Keratinocyte (primary cell): ENCODE data around the gene NGDN. TPM values are rescaled to one million over a fixed set of nuclear protein-coding genes. Genes with fewer than 3 reads are reported as not detected.

Experiments used
- DNase-seq: peaks from one replicate; pipeline ENCODE4 v3.0.0-alpha.2; 2011; ENCODE audit warnings: low read depth, missing footprints, low spot score
- FAIRE-seq: peaks from 2 replicates; lab custom pipeline; 2011; peaks lifted over from hg19 to GRCh38; lab: Jason Lieb, UNC
- H2AFZ ChIP-seq: 2 replicates; pipeline ENCODE4 v1.6.0; 2012; ENCODE audit warnings: low read length, control low read depth, inconsistent platforms; ENCODE audit not compliant: control insufficient read depth
- H3K27ac ChIP-seq: 2 replicates; pipeline ENCODE4 v1.5.1; 2011; ENCODE audit warnings: low read length; ENCODE audit not compliant: control insufficient read depth, insufficient read depth
- H3K27me3 ChIP-seq: 3 replicates; pipeline ENCODE4 v1.6.0; 2011; ENCODE audit warnings: low read length; ENCODE audit not compliant: control insufficient read depth, insufficient read depth; ENCODE audit errors: extremely low read depth
- H3K36me3 ChIP-seq, 2 experiments: 2 replicates in 1 of 2; 3 replicates in 1 of 2; pipeline ENCODE4 v1.5.1; 2011; ENCODE audit warnings: low read length in 2 of 2, mild to moderate bottlenecking in 1 of 2; ENCODE audit not compliant: control insufficient read depth in 2 of 2, insufficient read depth in 2 of 2; ENCODE audit errors: extremely low read depth in 1 of 2
- H3K4me1 ChIP-seq: 3 replicates; pipeline ENCODE4 v1.5.1; 2011; ENCODE audit warnings: low read length; ENCODE audit not compliant: control insufficient read depth, insufficient read depth; ENCODE audit errors: extremely low read depth
- H3K4me2 ChIP-seq: 3 replicates; pipeline ENCODE4 v1.6.0; 2011; ENCODE audit warnings: low read depth, low read length; ENCODE audit not compliant: control insufficient read depth, insufficient read depth; ENCODE audit errors: extremely low read depth
- H3K4me3 ChIP-seq, 3 experiments: fragments of 200-600 bp in 1 of 3; sonication (generic) in 1 of 3; 2 replicates in 2 of 3; 3 replicates in 1 of 3; pipeline ENCODE4 v1.5.1; 2011 to 2016; ENCODE audit warnings: low read length in 3 of 3, mild to moderate bottlenecking in 3 of 3, control low read depth in 2 of 3, inconsistent platforms in 1 of 3, low read depth in 1 of 3, mixed read lengths in 1 of 3, mixed run types in 1 of 3, moderate library complexity in 1 of 3; ENCODE audit not compliant: control insufficient read depth in 2 of 3, insufficient read depth in 2 of 3; ENCODE audit errors: extremely low read depth in 1 of 3
- H3K79me2 ChIP-seq: 2 replicates; pipeline ENCODE4 v1.6.0; 2012; ENCODE audit warnings: low read length; ENCODE audit not compliant: control insufficient read depth, insufficient read depth
- H3K9ac ChIP-seq: 3 replicates; pipeline ENCODE4 v1.6.0; 2011; ENCODE audit warnings: low read length; ENCODE audit not compliant: control insufficient read depth, insufficient read depth; ENCODE audit errors: extremely low read depth
- H3K9me1 ChIP-seq: 3 replicates; pipeline ENCODE4 v1.6.0; 2011; ENCODE audit warnings: low read length; ENCODE audit not compliant: control insufficient read depth, insufficient read depth; ENCODE audit errors: extremely low read depth
- H3K9me3 ChIP-seq: 2 replicates; pipeline ENCODE4 v1.5.1; 2012; ENCODE audit warnings: low read depth, low read length; ENCODE audit not compliant: control insufficient read depth
- H4K20me1 ChIP-seq: 3 replicates; pipeline ENCODE4 v1.6.0; 2011; ENCODE audit warnings: low read length; ENCODE audit not compliant: control insufficient read depth, insufficient read depth; ENCODE audit errors: extremely low read depth
- EZH2 ChIP-seq: IDR thresholded peaks from one replicate; pipeline ENCODE4 v1.6.1; 2012; ENCODE audit warnings: inconsistent platforms, mild to moderate bottlenecking, low read length, moderate library complexity
- dilution Hi-C: fragments of 300-500 bp; cut with MboI; formaldehyde crosslinking; loops from one replicate; pipeline ENCODE4 v1.7.0; 2020; ENCODE audit warnings: low sequenced_read_pairs; ENCODE audit not compliant: extremely low pct_ligation_motif_present
- polyA plus RNA-seq, 5 experiments: library from polyadenylated mRNA; depleted of rRNA in 3 of 5; stranded (reverse) in 3 of 5; stranded (forward) in 1 of 5; unstranded in 1 of 5; fragments of >200 nt; gene quantifications; 1 replicate in 1 of 5; 2 replicates in 3 of 5; 3 replicates in 1 of 5; pipeline versions ENCODE4 v1.2.1 to v1.2.3, GENCODE V29; 2011 to 2012; ENCODE audit warnings: missing spikeins in 2 of 5, low read depth in 1 of 5, low replicate concordance in 1 of 5
- TF ChIP-seq, protein P1 (sequence below), 3 experiments: IDR thresholded peaks in 1 of 3; conservative IDR thresholded peaks in 1 of 3; optimal IDR thresholded peaks in 1 of 3; 2 replicates in 2 of 3; 3 replicates in 1 of 3; pipeline versions ENCODE3 to v1.5.1; 2011; ENCODE audit warnings: low read length in 3 of 3, mild to moderate bottlenecking in 3 of 3, moderate library complexity in 2 of 3, control low read depth in 1 of 3, inconsistent platforms in 1 of 3; ENCODE audit not compliant: insufficient read depth in 2 of 3; ENCODE audit errors: extremely low read depth in 1 of 3

Gene NGDN
- polyA plus RNA-seq, 1 donor (not counting 4 experiments of a cell fraction or from before 2014, with no cell fraction given): 58.7 TPM

DNA sequence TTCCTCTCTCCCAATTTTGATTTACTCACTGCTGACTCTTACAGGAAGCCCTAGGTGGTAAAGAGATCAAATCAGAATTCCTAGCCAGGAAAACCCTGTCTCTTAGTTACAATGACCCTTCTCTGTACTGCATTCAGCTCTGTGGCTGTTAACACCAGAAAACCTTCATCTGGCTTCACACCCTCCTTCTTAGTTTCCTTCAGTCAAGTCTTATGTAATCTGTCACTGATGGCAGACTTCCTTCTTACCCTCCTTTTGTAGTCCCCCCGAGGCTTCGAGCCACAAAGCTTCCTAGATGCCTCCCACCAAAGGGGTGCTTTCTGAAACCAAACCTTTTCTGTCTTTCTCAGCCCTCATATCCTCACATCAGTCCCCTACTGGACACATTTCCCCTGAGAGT lies 16.5 kb downstream of the NGDN start:
- H3K36me3 ChIP-seq: peaks cover 5 to 19% of the 10 kb centered on the region in 2 experiments
- no peak overlapping the region for H3K27ac ChIP-seq
- TF ChIP-seq EZH2: no peak
- TF ChIP-seq, protein P1, sequence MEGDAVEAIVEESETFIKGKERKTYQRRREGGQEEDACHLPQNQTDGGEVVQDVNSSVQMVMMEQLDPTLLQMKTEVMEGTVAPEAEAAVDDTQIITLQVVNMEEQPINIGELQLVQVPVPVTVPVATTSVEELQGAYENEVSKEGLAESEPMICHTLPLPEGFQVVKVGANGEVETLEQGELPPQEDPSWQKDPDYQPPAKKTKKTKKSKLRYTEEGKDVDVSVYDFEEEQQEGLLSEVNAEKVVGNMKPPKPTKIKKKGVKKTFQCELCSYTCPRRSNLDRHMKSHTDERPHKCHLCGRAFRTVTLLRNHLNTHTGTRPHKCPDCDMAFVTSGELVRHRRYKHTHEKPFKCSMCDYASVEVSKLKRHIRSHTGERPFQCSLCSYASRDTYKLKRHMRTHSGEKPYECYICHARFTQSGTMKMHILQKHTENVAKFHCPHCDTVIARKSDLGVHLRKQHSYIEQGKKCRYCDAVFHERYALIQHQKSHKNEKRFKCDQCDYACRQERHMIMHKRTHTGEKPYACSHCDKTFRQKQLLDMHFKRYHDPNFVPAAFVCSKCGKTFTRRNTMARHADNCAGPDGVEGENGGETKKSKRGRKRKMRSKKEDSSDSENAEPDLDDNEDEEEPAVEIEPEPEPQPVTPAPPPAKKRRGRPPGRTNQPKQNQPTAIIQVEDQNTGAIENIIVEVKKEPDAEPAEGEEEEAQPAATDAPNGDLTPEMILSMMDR (optimal IDR thresholded peaks at IDR 0.05 in 1 of 3, IDR thresholded peaks at IDR 0.05 in 1 of 3, conservative IDR thresholded peaks at IDR 0.05 in 1 of 3; ENCODE audit: extremely low read depth in 1 of 3, insufficient read depth in 2 of 3, low read length in 3 of 3): no peak
- FAIRE-seq (no peak), DNase-seq (no peak)
- H3K9me3 ChIP-seq: no peaks in the 10 kb centered on the region
- H3K79me2 ChIP-seq: no peaks in the 10 kb centered on the region
- H3K4me3 ChIP-seq: no peak overlapping the region
- H4K20me1 ChIP-seq: no peaks in the 10 kb centered on the region
- H3K9ac ChIP-seq: no peak overlapping the region
- dilution Hi-C loops: no loop called here
- no peak overlapping the region for H3K4me2 ChIP-seq
- no peak overlapping the region for H2AFZ ChIP-seq
- no peaks in the 10 kb centered on the region for H3K27me3 ChIP-seq
- H3K4me1 ChIP-seq: no peaks in the 10 kb centered on the region
- H3K9me1 ChIP-seq: no peaks in the 10 kb centered on the region

DNA sequence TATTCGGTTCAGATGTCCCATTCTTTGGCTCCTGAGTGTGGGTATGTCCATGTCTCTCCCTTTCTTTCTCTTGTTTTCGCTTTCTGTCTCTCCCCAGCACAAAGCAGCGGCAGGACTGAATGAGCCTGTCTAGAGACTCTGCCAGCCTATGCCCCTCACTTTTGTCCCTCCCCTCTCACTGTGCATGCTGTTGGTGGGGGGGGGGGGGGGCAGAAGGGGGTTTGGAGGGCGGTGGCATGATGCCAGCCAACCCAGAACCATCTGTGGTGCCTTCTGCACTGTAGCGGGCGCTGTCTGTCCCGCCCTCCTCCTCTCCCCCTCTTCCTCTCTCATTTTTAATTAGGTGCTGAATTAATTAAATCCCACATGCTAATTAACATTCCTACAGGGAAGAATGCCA lies 17.7 kb downstream of the NGDN start:
- FAIRE-seq (no peak), DNase-seq (no peak)
- Histone ChIP-seq H3K4me1 (no peaks in the 10 kb centered on the region), H3K27ac (no peak overlapping the region), H4K20me1 (no peaks in the 10 kb centered on the region), H3K4me2 (no peak overlapping the region), H3K36me3 (peaks cover 5 to 19% of the 10 kb centered on the region in 2 experiments), H3K9ac (no peak overlapping the region), H3K79me2 (no peaks in the 10 kb centered on the region), H3K4me3 (no peak overlapping the region), H2AFZ (no peak overlapping the region), H3K9me1 (no peaks in the 10 kb centered on the region), H3K27me3 (no peaks in the 10 kb centered on the region), H3K9me3 (no peaks in the 10 kb centered on the region)
- TF ChIP-seq, protein P1 (optimal IDR thresholded peaks at IDR 0.05 in 1 of 3, IDR thresholded peaks at IDR 0.05 in 1 of 3, conservative IDR thresholded peaks at IDR 0.05 in 1 of 3; ENCODE audit: extremely low read depth in 1 of 3, insufficient read depth in 2 of 3, low read length in 3 of 3): no peak
- TF ChIP-seq EZH2: no peak
- dilution Hi-C loops: no loop called here
